Superior temporal gyrus (tissue), 1 donor: ENCODE measurements around the gene KCNN2.

Experiments used
- DNase-seq: peaks from one replicate; pipeline ENCODE4 v3.0.0-alpha.2; 2016; ENCODE audit errors: extremely low spot score

The KCNN2 gene

GRCh38 chr5:114361724-114362196 is at the start of gene KCNN2:
KCNN2 (plus strand) TSS chr5:114362070; CDS start chr5:114362140, 70 bp downstream.
- DNase-seq = peak; percentile 86

GRCh38 chr5:114312658-114313057 is 49.2 kb upstream of the KCNN2 start:
- DNase-seq = no peak

- DNase-seq = no peak
Observed at GRCh38 chr5:114314061-114314460, 47.8 kb upstream of the KCNN2 start.

GRCh38 chr5:114316167-114316566 is 45.7 kb upstream of the KCNN2 start:
- no peak for DNase-seq

- no peak for DNase-seq
Observed at GRCh38 chr5:114317751-114318150, 44.1 kb upstream of the KCNN2 start.

- DNase-seq = no peak
Observed at GRCh38 chr5:114319236-114319635, 42.6 kb upstream of the KCNN2 start.

GRCh38 chr5:114319821-114320220 is 42.0 kb upstream of the KCNN2 start:
- DNase-seq = no peak

GRCh38 chr5:114324282-114324681 is 37.6 kb upstream of the KCNN2 start:
- DNase-seq = no peak

- DNase-seq = no peak
Observed at GRCh38 chr5:114325541-114325940, 36.3 kb upstream of the KCNN2 start.

GRCh38 chr5:114327474-114327873 is 34.4 kb upstream of the KCNN2 start:
- DNase-seq = no peak

GRCh38 chr5:114327987-114328386 is 33.9 kb upstream of the KCNN2 start:
- no peak for DNase-seq

GRCh38 chr5:114330916-114331531 is 30.8 kb upstream of the KCNN2 start:
- no peak for DNase-seq

GRCh38 chr5:114332493-114332892 is 29.4 kb upstream of the KCNN2 start:
- no peak for DNase-seq

GRCh38 chr5:114332925-114333324 is 28.9 kb upstream of the KCNN2 start:
- no peak for DNase-seq

- no peak for DNase-seq
Observed at GRCh38 chr5:114335391-114335790, 26.5 kb upstream of the KCNN2 start.

GRCh38 chr5:114339108-114339507 is 22.8 kb upstream of the KCNN2 start:
- no peak for DNase-seq

- no peak for DNase-seq
Observed at GRCh38 chr5:114346181-114346580, 15.7 kb upstream of the KCNN2 start.

- DNase-seq = no peak
Observed at GRCh38 chr5:114355086-114355830, 6.6 kb upstream of the KCNN2 start.

GRCh38 chr5:114358329-114358728 is 3.5 kb upstream of the KCNN2 start:
- no peak for DNase-seq

- DNase-seq = no peak
Observed at GRCh38 chr5:114360357-114360756, 1.5 kb upstream of the KCNN2 start.

- DNase-seq = no peak
Observed at GRCh38 chr5:114360816-114361723, 800 bp upstream of the KCNN2 start.
